HepG2 (cell line): ENCODE results near the gene SEPTIN10. TPM values are rescaled to one million over a fixed set of nuclear protein-coding genes. Genes with fewer than 3 reads are reported as not detected.

Experiments used
- ARNT ChIP-seq: fragments of 450-650 bp; IDR thresholded peaks from 2 replicates; pipeline ENCODE4 v1.6.1; 2017
- ATM ChIP-seq: fragments of 450-650 bp; IDR thresholded peaks from 2 replicates; pipeline ENCODE4 v1.7.1; 2017; ENCODE audit warnings: mild to moderate bottlenecking, borderline replicate concordance
- BCL6 ChIP-seq: IDR thresholded peaks from 2 replicates; pipeline ENCODE4 v1.6.1; 2016; ENCODE audit warnings: missing genetic modification reagents, missing compliant biosample characterization
- ERF ChIP-seq: IDR thresholded peaks from 2 replicates; pipeline ENCODE4 v1.6.1; 2018; ENCODE audit warnings: missing biosample characterization, missing genetic modification reagents
- GABPA ChIP-seq, 2 experiments: IDR thresholded peaks; 2 replicates each; pipeline ENCODE4 v1.6.1; 2011 to 2016; ENCODE audit warnings: low read depth in 2 of 2, low read length in 1 of 2, missing biosample characterization in 1 of 2, missing genetic modification characterization in 1 of 2
- HOXA9 ChIP-seq: sonication (generic); formaldehyde crosslinking; IDR thresholded peaks from 2 replicates; pipeline ENCODE4 v1.8.1; 2022; ENCODE audit warnings: missing genetic modification reagents, mild to moderate bottlenecking, moderate library complexity, borderline replicate concordance
- JUND ChIP-seq: sonication (generic); formaldehyde crosslinking; IDR thresholded peaks from 2 replicates; pipeline ENCODE4 v1.8.0; 2022; ENCODE audit warnings: mild to moderate bottlenecking, missing genetic modification reagents
- KAT8 ChIP-seq: IDR thresholded peaks from 2 replicates; pipeline ENCODE4 v1.6.1; 2016; ENCODE audit warnings: missing genetic modification reagents, missing compliant biosample characterization
- MAZ ChIP-seq, 2 experiments: sonication (generic) in 1 of 2; formaldehyde crosslinking in 1 of 2; IDR thresholded peaks; 2 replicates each; pipeline versions ENCODE4 v1.5.0 to v1.6.1; 2012 to 2020; ENCODE audit warnings: low read depth in 2 of 2, mild to moderate bottlenecking in 2 of 2, borderline replicate concordance in 1 of 2, improper control_type of control experiment in 1 of 2, low read length in 1 of 2, missing genetic modification reagents in 1 of 2, moderate library complexity in 1 of 2
- MBD4 ChIP-seq: IDR thresholded peaks from 2 replicates; pipeline ENCODE4 v1.6.1; 2012; ENCODE audit warnings: low read length, inconsistent platforms, borderline replicate concordance
- MIER3 ChIP-seq: IDR thresholded peaks from 2 replicates; pipeline ENCODE4 v1.6.1; 2016; ENCODE audit warnings: missing compliant biosample characterization, borderline replicate concordance
- NFE2 ChIP-seq: sonication (generic); formaldehyde crosslinking; IDR thresholded peaks from 2 replicates; pipeline ENCODE4 v1.4.0; 2020; ENCODE audit warnings: missing genetic modification reagents
- NFE2L2 ChIP-seq: fragments of 150-350 bp; IDR thresholded peaks from 2 replicates; pipeline ENCODE4 v1.6.1; 2014; ENCODE audit warnings: low read length
- SP140L ChIP-seq: sonication (generic); formaldehyde crosslinking; IDR thresholded peaks from 2 replicates; pipeline ENCODE4 v1.4.0; 2020; ENCODE audit warnings: missing genetic modification reagents, borderline replicate concordance
- TBX2 ChIP-seq: sonication (generic); formaldehyde crosslinking; IDR thresholded peaks from 2 replicates; pipeline ENCODE4 v1.5.0; 2020; ENCODE audit warnings: missing genetic modification reagents, mild to moderate bottlenecking, borderline replicate concordance
- ZFP36L1 ChIP-seq: sonication (generic); formaldehyde crosslinking; IDR thresholded peaks from 2 replicates; pipeline ENCODE4 v1.8.0; 2022; ENCODE audit warnings: mild to moderate bottlenecking, missing genetic modification reagents, moderate library complexity
- ZFP90 ChIP-seq: sonication (generic); formaldehyde crosslinking; IDR thresholded peaks from 2 replicates; pipeline ENCODE4 v1.8.0; 2022; ENCODE audit warnings: missing genetic modification reagents, mild to moderate bottlenecking, inconsistent platforms, borderline replicate concordance
- ZIK1 ChIP-seq: sonication (generic); formaldehyde crosslinking; IDR thresholded peaks from 2 replicates; pipeline ENCODE4 v1.5.0; 2020; ENCODE audit warnings: mild to moderate bottlenecking, low read depth, missing genetic modification reagents, borderline replicate concordance
- ZNF382 ChIP-seq: sonication (generic); formaldehyde crosslinking; IDR thresholded peaks from 2 replicates; pipeline ENCODE4 v1.5.0; 2020; ENCODE audit warnings: missing genetic modification reagents, mild to moderate bottlenecking, borderline replicate concordance
- ZNF431 ChIP-seq: sonication (generic); formaldehyde crosslinking; IDR thresholded peaks from 2 replicates; pipeline ENCODE4 v1.9.0; 2022; ENCODE audit warnings: missing genetic modification reagents, low read depth, mild to moderate bottlenecking, borderline replicate concordance
- ZNF44 ChIP-seq: sonication (generic); formaldehyde crosslinking; IDR thresholded peaks from 2 replicates; pipeline ENCODE4 v1.5.1; 2020; ENCODE audit warnings: mild to moderate bottlenecking, missing genetic modification reagents
- ZNF468 ChIP-seq: sonication (generic); formaldehyde crosslinking; IDR thresholded peaks from 2 replicates; pipeline ENCODE4 v1.8.0; 2022; ENCODE audit warnings: mild to moderate bottlenecking, moderate library complexity, missing genetic modification reagents
- ZNF563 ChIP-seq: sonication (generic); formaldehyde crosslinking; IDR thresholded peaks from 2 replicates; pipeline ENCODE4 v1.8.0; 2022; ENCODE audit warnings: mild to moderate bottlenecking, moderate library complexity, missing genetic modification reagents
- ZNF629 ChIP-seq: sonication (generic); formaldehyde crosslinking; conservative IDR thresholded peaks from 2 replicates; pipeline ENCODE4 v1.5.0; 2020; ENCODE audit warnings: missing genetic modification reagents
- polyA plus RNA-seq, 8 experiments: library from polyadenylated mRNA; depleted of rRNA in 3 of 8; stranded (reverse) in 7 of 8; unstranded in 1 of 8; fragments of >200 nt; fragmentation: Illumina TruSeq in 4 of 8; extraction: Trizol in 4 of 8; gene quantifications; 2 replicates each; pipeline versions ENCODE4 v1.2.1 to v1.2.3, GENCODE V29; 2011 to 2016; ENCODE audit warnings: low read depth in 4 of 8, missing spikeins in 1 of 8, mixed read lengths in 1 of 8; ENCODE audit not compliant: insufficient read depth in 1 of 8
- total RNA-seq, 5 experiments: library from RNA; depleted of rRNA; stranded (reverse); fragments of >200 nt; fragmentation: Illumina TruSeq; extraction: Trizol; gene quantifications; 2 replicates each; pipeline ENCODE4 v1.2.3, GENCODE V29; 2016; ENCODE audit warnings: low read depth in 1 of 5
- TF ChIP-seq, protein P1 (sequence below): sonication (generic); formaldehyde crosslinking; IDR thresholded peaks from 2 replicates; pipeline ENCODE4 v1.9.0; 2021; ENCODE audit warnings: missing genetic modification reagents, borderline replicate concordance
- TF ChIP-seq, protein P2 (sequence below): sonication (generic); formaldehyde crosslinking; IDR thresholded peaks from 2 replicates; pipeline ENCODE4 v1.4.0; 2020; ENCODE audit warnings: missing genetic modification reagents
- TF ChIP-seq, protein P3 (sequence below): sonication (generic); formaldehyde crosslinking; conservative IDR thresholded peaks from 2 replicates; pipeline ENCODE4 v1.5.0; 2020; ENCODE audit warnings: missing genetic modification reagents
- TF ChIP-seq, protein P4 (sequence below): sonication (generic); formaldehyde crosslinking; IDR thresholded peaks from 2 replicates; pipeline ENCODE4 v1.4.0; 2020; ENCODE audit warnings: missing genetic modification reagents

SEPTIN10 gene
- total and polyA plus RNA-seq, 2 of the 13 experiments (the other 11 are each of a cell fraction or from before 2014, with no cell fraction given), result 45.8 to 67.5 TPM

DNA sequence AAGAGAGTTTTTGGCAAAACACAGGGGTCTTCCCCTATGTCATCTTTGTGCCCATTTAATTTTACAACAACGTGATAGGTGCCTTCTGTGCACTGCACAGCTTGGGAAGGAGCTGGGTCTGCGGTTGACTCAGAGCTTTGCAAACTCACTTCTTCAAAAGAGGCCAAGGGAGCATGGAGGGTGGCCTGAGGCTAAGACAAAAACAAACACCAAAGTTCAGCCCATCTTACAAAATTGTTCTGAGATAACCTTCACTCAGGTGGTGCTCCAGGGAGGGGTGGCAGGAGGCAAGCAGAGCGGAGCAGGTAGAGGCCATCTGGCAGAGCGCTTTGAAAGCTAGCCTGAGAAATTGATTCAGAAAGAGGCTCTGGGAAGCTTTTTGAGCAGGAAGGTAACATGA lies 10.2 kb upstream of the SEPTIN10 start (continued):
- TF ChIP-seq, protein P1, sequence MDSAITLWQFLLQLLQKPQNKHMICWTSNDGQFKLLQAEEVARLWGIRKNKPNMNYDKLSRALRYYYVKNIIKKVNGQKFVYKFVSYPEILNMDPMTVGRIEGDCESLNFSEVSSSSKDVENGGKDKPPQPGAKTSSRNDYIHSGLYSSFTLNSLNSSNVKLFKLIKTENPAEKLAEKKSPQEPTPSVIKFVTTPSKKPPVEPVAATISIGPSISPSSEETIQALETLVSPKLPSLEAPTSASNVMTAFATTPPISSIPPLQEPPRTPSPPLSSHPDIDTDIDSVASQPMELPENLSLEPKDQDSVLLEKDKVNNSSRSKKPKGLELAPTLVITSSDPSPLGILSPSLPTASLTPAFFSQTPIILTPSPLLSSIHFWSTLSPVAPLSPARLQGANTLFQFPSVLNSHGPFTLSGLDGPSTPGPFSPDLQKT (CRISPR knock-in tag), result no peak
- TF ChIP-seq, protein P2, sequence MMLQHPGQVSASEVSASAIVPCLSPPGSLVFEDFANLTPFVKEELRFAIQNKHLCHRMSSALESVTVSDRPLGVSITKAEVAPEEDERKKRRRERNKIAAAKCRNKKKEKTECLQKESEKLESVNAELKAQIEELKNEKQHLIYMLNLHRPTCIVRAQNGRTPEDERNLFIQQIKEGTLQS (CRISPR knock-in tag), result no peak
- TF ChIP-seq KAT8 (CRISPR knock-in tag) (no peak), ZNF629 (CRISPR knock-in tag) (no peak), ATM (no peak), ZNF431 (CRISPR knock-in tag) (no peak), ARNT (no peak), BCL6 (peak; percentile 73), ZNF563 (no peak), TBX2 (no peak), MAZ (IDR thresholded peaks at IDR 0.05; ENCODE audit: borderline replicate concordance, low read depth, low read length) (no peak), MAZ (CRISPR knock-in tag; IDR thresholded peaks at IDR 0.05; ENCODE audit: low read depth) (peak; percentile 48; the same call in 1 of the 2 replicates), NFE2 (no peak), ZNF382 (no peak), SP140L (CRISPR knock-in tag) (no peak), ZNF468 (CRISPR knock-in tag) (no peak), JUND (no peak), ZNF44 (no peak), MIER3 (CRISPR knock-in tag) (no peak), NFE2L2 (no peak), ZFP90 (CRISPR knock-in tag) (no peak), ERF (no peak), ZIK1 (CRISPR knock-in tag) (no peak), GABPA (IDR thresholded peaks at IDR 0.05; ENCODE audit: low read depth, low read length) (no peak), GABPA (CRISPR knock-in tag; IDR thresholded peaks at IDR 0.05; ENCODE audit: low read depth) (no peak), MBD4 (no peak), HOXA9 (CRISPR knock-in tag) (no peak), ZFP36L1 (CRISPR knock-in tag) (no peak)
- TF ChIP-seq, protein P3, sequence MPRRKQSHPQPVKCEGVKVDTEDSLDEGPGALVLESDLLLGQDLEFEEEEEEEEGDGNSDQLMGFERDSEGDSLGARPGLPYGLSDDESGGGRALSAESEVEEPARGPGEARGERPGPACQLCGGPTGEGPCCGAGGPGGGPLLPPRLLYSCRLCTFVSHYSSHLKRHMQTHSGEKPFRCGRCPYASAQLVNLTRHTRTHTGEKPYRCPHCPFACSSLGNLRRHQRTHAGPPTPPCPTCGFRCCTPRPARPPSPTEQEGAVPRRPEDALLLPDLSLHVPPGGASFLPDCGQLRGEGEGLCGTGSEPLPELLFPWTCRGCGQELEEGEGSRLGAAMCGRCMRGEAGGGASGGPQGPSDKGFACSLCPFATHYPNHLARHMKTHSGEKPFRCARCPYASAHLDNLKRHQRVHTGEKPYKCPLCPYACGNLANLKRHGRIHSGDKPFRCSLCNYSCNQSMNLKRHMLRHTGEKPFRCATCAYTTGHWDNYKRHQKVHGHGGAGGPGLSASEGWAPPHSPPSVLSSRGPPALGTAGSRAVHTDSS, result no peak
- TF ChIP-seq, protein P4, sequence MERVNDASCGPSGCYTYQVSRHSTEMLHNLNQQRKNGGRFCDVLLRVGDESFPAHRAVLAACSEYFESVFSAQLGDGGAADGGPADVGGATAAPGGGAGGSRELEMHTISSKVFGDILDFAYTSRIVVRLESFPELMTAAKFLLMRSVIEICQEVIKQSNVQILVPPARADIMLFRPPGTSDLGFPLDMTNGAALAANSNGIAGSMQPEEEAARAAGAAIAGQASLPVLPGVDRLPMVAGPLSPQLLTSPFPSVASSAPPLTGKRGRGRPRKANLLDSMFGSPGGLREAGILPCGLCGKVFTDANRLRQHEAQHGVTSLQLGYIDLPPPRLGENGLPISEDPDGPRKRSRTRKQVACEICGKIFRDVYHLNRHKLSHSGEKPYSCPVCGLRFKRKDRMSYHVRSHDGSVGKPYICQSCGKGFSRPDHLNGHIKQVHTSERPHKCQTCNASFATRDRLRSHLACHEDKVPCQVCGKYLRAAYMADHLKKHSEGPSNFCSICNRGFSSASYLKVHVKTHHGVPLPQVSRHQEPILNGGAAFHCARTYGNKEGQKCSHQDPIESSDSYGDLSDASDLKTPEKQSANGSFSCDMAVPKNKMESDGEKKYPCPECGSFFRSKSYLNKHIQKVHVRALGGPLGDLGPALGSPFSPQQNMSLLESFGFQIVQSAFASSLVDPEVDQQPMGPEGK (CRISPR knock-in tag), result peak; percentile 55
